ENCODE measurements around the gene SART1. TPM values are rescaled to one million over a fixed set of nuclear protein-coding genes. Genes with fewer than 3 reads are reported as not detected.

The SART1 gene
- polyA plus RNA-seq, 1 donor from 2014 or later: 34.9 TPM

DNA sequence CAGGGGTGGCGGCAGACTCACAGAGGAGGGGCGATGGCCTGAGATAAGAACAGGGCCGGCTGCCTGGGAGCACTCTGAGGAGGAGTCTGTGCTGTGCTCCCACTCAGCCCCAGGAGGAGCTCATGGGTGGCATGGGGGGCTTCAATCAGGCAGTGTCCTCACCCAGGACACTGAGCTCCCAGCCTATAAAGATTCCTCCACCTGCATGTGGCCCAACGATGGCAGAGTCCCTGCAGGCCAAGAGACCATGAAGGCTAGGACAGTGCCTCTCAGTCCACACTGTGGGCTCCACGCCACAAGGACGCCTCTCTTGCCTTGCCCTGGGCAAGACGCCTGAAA, 52.2 kb downstream of the SART1 start:
- H2AFZ ChIP-seq (ENCODE audit: low read depth, low read length): no peak overlapping the region
- peaks cover 15% of the 10 kb centered on the region for H3K27me3 ChIP-seq (ENCODE audit: insufficient read depth, low read depth, low read length)
- no peaks in the 10 kb centered on the region for H4K20me1 ChIP-seq (ENCODE audit: insufficient read depth)
- no peak overlapping the region for H3K27ac ChIP-seq (ENCODE audit: low read length)
- H3K4me3 ChIP-seq (ENCODE audit: low read length): no peak overlapping the region
- H3K9ac ChIP-seq (ENCODE audit: low read length): no peak overlapping the region
- H3K79me2 ChIP-seq (replicated peaks; ENCODE audit: insufficient read depth, low read length): no peaks in the 10 kb centered on the region
- H3K9me2 ChIP-seq (ENCODE audit: insufficient read depth, low read length): no peaks in the 10 kb centered on the region
- H3K36me3 ChIP-seq (ENCODE audit: insufficient read depth, low read length): no peaks in the 10 kb centered on the region
- H3F3A ChIP-seq (ENCODE audit: insufficient read depth, low read length, poor library complexity, severe bottlenecking): no peaks in the 10 kb centered on the region
- H3K4me2 ChIP-seq (ENCODE audit: low read length): no peak overlapping the region
- TF ChIP-seq POLR2AphosphoS5 (IDR thresholded peaks at IDR 0.05): no peak
- TF ChIP-seq TAF1 (IDR thresholded peaks at IDR 0.05; ENCODE audit: low read depth): no peak
- TF ChIP-seq, protein P1, sequence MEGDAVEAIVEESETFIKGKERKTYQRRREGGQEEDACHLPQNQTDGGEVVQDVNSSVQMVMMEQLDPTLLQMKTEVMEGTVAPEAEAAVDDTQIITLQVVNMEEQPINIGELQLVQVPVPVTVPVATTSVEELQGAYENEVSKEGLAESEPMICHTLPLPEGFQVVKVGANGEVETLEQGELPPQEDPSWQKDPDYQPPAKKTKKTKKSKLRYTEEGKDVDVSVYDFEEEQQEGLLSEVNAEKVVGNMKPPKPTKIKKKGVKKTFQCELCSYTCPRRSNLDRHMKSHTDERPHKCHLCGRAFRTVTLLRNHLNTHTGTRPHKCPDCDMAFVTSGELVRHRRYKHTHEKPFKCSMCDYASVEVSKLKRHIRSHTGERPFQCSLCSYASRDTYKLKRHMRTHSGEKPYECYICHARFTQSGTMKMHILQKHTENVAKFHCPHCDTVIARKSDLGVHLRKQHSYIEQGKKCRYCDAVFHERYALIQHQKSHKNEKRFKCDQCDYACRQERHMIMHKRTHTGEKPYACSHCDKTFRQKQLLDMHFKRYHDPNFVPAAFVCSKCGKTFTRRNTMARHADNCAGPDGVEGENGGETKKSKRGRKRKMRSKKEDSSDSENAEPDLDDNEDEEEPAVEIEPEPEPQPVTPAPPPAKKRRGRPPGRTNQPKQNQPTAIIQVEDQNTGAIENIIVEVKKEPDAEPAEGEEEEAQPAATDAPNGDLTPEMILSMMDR (IDR thresholded peaks at IDR 0.05; ENCODE audit: poor library complexity, severe bottlenecking): no peak
- H3K9me3 ChIP-seq (ENCODE audit: low read length): no peaks in the 10 kb centered on the region

DNA sequence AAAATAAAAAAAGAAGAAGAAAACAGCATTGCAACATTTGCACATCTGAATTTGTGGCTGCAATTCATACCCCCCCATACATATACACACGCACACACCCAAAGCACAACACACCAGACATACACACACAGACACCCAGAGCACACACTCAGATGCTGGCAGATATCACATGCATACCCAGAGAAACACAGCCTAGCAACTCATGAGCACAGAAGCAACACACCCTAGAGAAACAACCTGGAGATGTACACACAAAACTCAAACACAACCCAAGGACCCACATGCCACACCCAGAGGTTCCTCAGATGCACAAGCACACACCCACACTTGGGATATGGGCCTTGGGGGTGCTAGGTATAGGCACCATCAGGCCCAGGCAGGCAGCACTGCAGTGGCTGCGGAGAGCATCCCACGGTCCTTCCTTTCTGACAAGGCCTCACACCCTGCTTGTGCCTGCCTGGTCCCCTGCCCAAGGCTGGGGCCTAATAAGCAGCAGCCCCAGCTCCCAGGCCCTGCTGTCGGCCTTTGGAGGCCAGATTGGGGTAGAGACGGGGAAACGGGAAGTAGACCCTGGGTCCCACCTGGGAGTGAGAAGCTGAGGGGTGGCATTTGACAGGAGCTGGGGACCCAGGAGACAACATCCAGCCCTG, 53.4 kb downstream of the SART1 start:
- no peak overlapping the region for H3K9ac ChIP-seq (ENCODE audit: low read length)
- no peaks in the 10 kb centered on the region for H4K20me1 ChIP-seq (ENCODE audit: insufficient read depth)
- H3K27me3 ChIP-seq (ENCODE audit: insufficient read depth, low read depth, low read length): peaks cover 15% of the 10 kb centered on the region
- no peaks in the 10 kb centered on the region for H3F3A ChIP-seq (ENCODE audit: insufficient read depth, low read length, poor library complexity, severe bottlenecking)
- TF ChIP-seq MXI1 (conservative IDR thresholded peaks at IDR 0.05; ENCODE audit: poor library complexity, severe bottlenecking) (no peak), TAF1 (IDR thresholded peaks at IDR 0.05; ENCODE audit: low read depth) (no peak), EZH2 (IDR thresholded peaks at IDR 0.05; ENCODE audit: borderline replicate concordance, insufficient read depth, low read length, poor library complexity, severe bottlenecking) (no peak), EP300 (conservative IDR thresholded peaks at IDR 0.05; ENCODE audit: poor library complexity, severe bottlenecking) (no peak), POLR2AphosphoS5 (IDR thresholded peaks at IDR 0.05) (no peak), RAD21 (conservative IDR thresholded peaks at IDR 0.05) (no peak), SMC3 (conservative IDR thresholded peaks at IDR 0.05; ENCODE audit: poor library complexity) (no peak)
- TF ChIP-seq, protein P2, sequence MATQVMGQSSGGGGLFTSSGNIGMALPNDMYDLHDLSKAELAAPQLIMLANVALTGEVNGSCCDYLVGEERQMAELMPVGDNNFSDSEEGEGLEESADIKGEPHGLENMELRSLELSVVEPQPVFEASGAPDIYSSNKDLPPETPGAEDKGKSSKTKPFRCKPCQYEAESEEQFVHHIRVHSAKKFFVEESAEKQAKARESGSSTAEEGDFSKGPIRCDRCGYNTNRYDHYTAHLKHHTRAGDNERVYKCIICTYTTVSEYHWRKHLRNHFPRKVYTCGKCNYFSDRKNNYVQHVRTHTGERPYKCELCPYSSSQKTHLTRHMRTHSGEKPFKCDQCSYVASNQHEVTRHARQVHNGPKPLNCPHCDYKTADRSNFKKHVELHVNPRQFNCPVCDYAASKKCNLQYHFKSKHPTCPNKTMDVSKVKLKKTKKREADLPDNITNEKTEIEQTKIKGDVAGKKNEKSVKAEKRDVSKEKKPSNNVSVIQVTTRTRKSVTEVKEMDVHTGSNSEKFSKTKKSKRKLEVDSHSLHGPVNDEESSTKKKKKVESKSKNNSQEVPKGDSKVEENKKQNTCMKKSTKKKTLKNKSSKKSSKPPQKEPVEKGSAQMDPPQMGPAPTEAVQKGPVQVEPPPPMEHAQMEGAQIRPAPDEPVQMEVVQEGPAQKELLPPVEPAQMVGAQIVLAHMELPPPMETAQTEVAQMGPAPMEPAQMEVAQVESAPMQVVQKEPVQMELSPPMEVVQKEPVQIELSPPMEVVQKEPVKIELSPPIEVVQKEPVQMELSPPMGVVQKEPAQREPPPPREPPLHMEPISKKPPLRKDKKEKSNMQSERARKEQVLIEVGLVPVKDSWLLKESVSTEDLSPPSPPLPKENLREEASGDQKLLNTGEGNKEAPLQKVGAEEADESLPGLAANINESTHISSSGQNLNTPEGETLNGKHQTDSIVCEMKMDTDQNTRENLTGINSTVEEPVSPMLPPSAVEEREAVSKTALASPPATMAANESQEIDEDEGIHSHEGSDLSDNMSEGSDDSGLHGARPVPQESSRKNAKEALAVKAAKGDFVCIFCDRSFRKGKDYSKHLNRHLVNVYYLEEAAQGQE (IDR thresholded peaks at IDR 0.05; ENCODE audit: borderline replicate concordance): no peak
- TF ChIP-seq, protein P1 (IDR thresholded peaks at IDR 0.05; ENCODE audit: poor library complexity, severe bottlenecking): no peak
- H2AFZ ChIP-seq (ENCODE audit: low read depth, low read length): no peak overlapping the region
- H3K9me2 ChIP-seq (ENCODE audit: insufficient read depth, low read length): no peaks in the 10 kb centered on the region
- no peak overlapping the region for H3K4me3 ChIP-seq (ENCODE audit: low read length)
- H3K36me3 ChIP-seq (ENCODE audit: insufficient read depth, low read length): no peaks in the 10 kb centered on the region
- H3K9me3 ChIP-seq (ENCODE audit: low read length): no peaks in the 10 kb centered on the region
- H3K27ac ChIP-seq (ENCODE audit: low read length): no peak overlapping the region
- no peaks in the 10 kb centered on the region for H3K79me2 ChIP-seq (replicated peaks; ENCODE audit: insufficient read depth, low read length)
- no peak overlapping the region for H3K4me2 ChIP-seq (ENCODE audit: low read length)
